Breast epithelium (tissue), 4 donors: ENCODE measurements around the gene FTCDNL1. TPM values are rescaled to one million over a fixed set of nuclear protein-coding genes. Genes with fewer than 3 reads are reported as not detected.

Source experiments
- DNase-seq, 2 donors: peaks; one replicate each; pipeline ENCODE4 v3.0.0-alpha.2; 2019; ENCODE audit warnings: low spot score in 2 of 2
- H3K27ac ChIP-seq, 2 donors: fragments of 200-600 bp; sonication (generic) in 1 of 2; one replicate each; pipeline ENCODE4 v1.5.1; 2016 to 2019; ENCODE audit warnings: mild to moderate bottlenecking in 1 of 2
- H3K27me3 ChIP-seq, 2 donors: fragments of 200-600 bp; sonication (generic) in 1 of 2; one replicate each; pipeline versions ENCODE4 v1.5.1 to v1.6.0; 2017 to 2019; ENCODE audit warnings: control low read depth in 1 of 2, mild to moderate bottlenecking in 1 of 2
- H3K36me3 ChIP-seq: fragments of 200-600 bp; one replicate; pipeline ENCODE4 v1.5.1; 2019
- H3K4me1 ChIP-seq, 2 donors: fragments of 200-600 bp; sonication (generic); one replicate each; pipeline ENCODE4 v1.5.1; 2016 to 2019; ENCODE audit warnings: control low read depth in 1 of 2
- H3K4me3 ChIP-seq, 3 donors: fragments of 200-600 bp; sonication (generic); 1 replicate in 2 of 3; 2 replicates in 1 of 3; pipeline ENCODE4 v1.5.1; 2016 to 2019; ENCODE audit warnings: mild to moderate bottlenecking in 3 of 3, moderate library complexity in 2 of 3
- H3K9me3 ChIP-seq, 2 donors: fragments of 200-600 bp; sonication (generic) in 1 of 2; one replicate each; pipeline ENCODE4 v1.5.1; 2016 to 2019; ENCODE audit warnings: control low read depth in 1 of 2
- CTCF ChIP-seq, 3 donors: fragments of 450-650 bp; IDR thresholded peaks; one replicate each; pipeline ENCODE4 v1.5.1; 2016 to 2017; ENCODE audit warnings: antibody characterized with exemption in 3 of 3, mild to moderate bottlenecking in 3 of 3, moderate library complexity in 3 of 3
- POLR2A ChIP-seq: fragments of 450-650 bp; IDR thresholded peaks from one replicate; pipeline ENCODE4 v1.6.1; 2016; ENCODE audit warnings: antibody characterized with exemption, mild to moderate bottlenecking, moderate library complexity
- POLR2AphosphoS5 ChIP-seq, 3 donors: sonication (generic); formaldehyde crosslinking; IDR thresholded peaks; one replicate each; pipeline ENCODE4 v1.6.1; 2017; ENCODE audit warnings: antibody characterized with exemption in 3 of 3
- intact Hi-C: fragments of 100-400 bp; cut with DNase I; formaldehyde crosslinking; loops from one replicate; pipeline ENCODE4 v1.15.1; 2023; ENCODE audit warnings: low total_unique reads
- total RNA-seq, 3 donors: library from RNA; depleted of rRNA; stranded (reverse); fragments of >200 nt; gene quantifications; one replicate each; pipeline ENCODE4 v1.1.0, GENCODE V29; 2016

FTCDNL1 gene
- total RNA-seq, 3 donors from 2014 or later: 3.7 to 5.9 (median 5.2) TPM

DNA sequence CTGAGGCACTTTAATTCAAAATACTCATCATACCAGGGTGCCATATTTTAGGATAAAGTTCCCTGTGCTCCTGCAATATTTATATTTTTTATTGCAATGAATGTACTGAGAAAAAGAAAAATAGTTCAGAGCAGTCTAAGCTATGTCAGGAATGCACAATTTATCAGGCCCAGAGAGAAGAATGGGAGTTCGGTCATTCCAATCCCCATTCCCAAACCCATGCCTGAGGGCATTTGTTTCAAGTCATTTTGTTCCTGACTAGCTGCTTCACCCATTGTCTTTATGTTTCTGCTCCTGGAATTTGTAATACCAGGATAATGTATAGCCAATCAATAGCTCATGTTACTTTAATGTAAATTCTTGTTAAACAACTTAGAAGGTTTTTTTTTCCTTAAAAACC lies 24.4 kb upstream of the FTCDNL1 start:
- Histone ChIP-seq H3K27me3 (no peaks in the 10 kb centered on the region), H3K27ac (no peak overlapping the region), H3K9me3 (peaks cover 14 to 17% of the 10 kb centered on the region in 2 donors), H3K4me1 (no peaks in the 10 kb centered on the region), H3K36me3 (no peaks in the 10 kb centered on the region), H3K4me3 (no peak overlapping the region)
- no peak for DNase-seq
- no peak for TF ChIP-seq CTCF (IDR thresholded peaks at IDR 0.05)
- TF ChIP-seq POLR2A: no peak
- TF ChIP-seq POLR2AphosphoS5 (IDR thresholded peaks at IDR 0.05): no peak
- intact Hi-C loops: no loop called here

DNA sequence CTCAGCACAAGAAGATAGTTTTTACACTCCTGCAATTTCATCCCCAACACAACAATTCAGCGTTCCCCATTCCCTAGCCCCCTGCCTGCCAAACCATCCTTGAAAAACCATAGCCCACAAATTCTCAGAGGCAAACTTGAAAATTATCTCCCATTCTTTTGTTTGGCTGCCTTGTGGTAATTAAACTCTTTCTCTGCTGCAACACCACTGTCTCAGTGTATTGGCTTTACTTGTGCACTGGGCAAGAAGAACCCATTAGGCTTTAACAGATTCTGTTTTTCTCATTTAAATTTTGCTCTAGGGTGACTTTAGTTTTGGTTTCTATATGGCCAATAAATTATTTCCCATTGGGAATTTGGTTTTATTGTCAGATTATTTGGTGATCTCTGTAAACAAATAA lies 23.2 kb upstream of the FTCDNL1 start:
- H3K36me3 ChIP-seq: no peaks in the 10 kb centered on the region
- H3K27me3 ChIP-seq: no peaks in the 10 kb centered on the region
- DNase-seq: no peak
- no peaks in the 10 kb centered on the region for H3K4me1 ChIP-seq
- H3K9me3 ChIP-seq: peaks cover 14 to 17% of the 10 kb centered on the region in 2 donors
- H3K27ac ChIP-seq: no peak overlapping the region
- no peak for TF ChIP-seq POLR2AphosphoS5 (IDR thresholded peaks at IDR 0.05)
- no peak for TF ChIP-seq CTCF (IDR thresholded peaks at IDR 0.05)
- TF ChIP-seq POLR2A: no peak
- no peak overlapping the region for H3K4me3 ChIP-seq
- intact Hi-C loops: loop anchor here (5.0 kb wide), 1 partner anchor 1482 kb away; no protein-coding TSS in a partner anchor

GRCh38 chr2:199870581-199870980 lies 19.6 kb upstream of the FTCDNL1 start:
- TF ChIP-seq POLR2AphosphoS5 (IDR thresholded peaks at IDR 0.05) (no peak), CTCF (IDR thresholded peaks at IDR 0.05) (no peak), POLR2A (no peak)
- Histone ChIP-seq H3K9me3 (peaks cover 11 to 14% of the 10 kb centered on the region in 2 donors), H3K27me3 (no peaks in the 10 kb centered on the region), H3K36me3 (no peaks in the 10 kb centered on the region), H3K4me3 (no peak overlapping the region), H3K4me1 (no peaks in the 10 kb centered on the region), H3K27ac (no peak overlapping the region)
- no peak for DNase-seq
- intact Hi-C loops: loop anchor here (5.0 kb wide), 1 partner anchor 1478 kb away; no protein-coding TSS in a partner anchor

DNA sequence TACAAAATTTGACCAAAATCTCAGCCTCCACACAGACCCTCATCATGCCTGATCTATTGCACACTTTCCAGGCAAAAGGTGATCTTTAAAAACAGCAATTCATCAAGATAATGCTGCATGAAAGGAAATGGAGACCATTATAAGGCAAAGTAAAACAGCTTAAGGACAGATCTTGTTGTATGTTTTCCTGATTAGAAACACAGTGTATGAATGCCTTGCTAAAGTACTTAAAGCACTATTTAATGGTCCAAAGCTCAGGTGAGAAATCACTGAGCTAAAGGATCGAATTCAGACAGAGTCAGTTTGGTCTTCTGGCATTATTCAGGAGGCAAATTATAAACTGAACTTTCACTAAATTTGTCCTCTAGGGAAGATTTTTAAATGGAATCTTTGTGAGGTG lies 18.7 kb upstream of the FTCDNL1 start:
- intact Hi-C loops: loop anchor here (5.0 kb wide), 1 partner anchor 1477 kb away; no protein-coding TSS in a partner anchor
- no peak for TF ChIP-seq POLR2AphosphoS5 (IDR thresholded peaks at IDR 0.05)
- TF ChIP-seq CTCF (IDR thresholded peaks at IDR 0.05): no peak
- TF ChIP-seq POLR2A: no peak
- Histone ChIP-seq H3K27me3 (no peaks in the 10 kb centered on the region), H3K9me3 (peaks cover 8 to 10% of the 10 kb centered on the region in 2 donors), H3K4me3 (no peak overlapping the region), H3K36me3 (no peaks in the 10 kb centered on the region), H3K4me1 (no peaks in the 10 kb centered on the region), H3K27ac (no peak overlapping the region)
- DNase-seq: no peak

GRCh38 chr2:199869227-199869541 lies 18.2 kb upstream of the FTCDNL1 start:
- Histone ChIP-seq H3K4me3 (no peak overlapping the region), H3K4me1 (no peaks in the 10 kb centered on the region), H3K36me3 (no peaks in the 10 kb centered on the region), H3K27me3 (no peaks in the 10 kb centered on the region), H3K27ac (no peak overlapping the region), H3K9me3 (peaks cover 3 to 6% of the 10 kb centered on the region in 2 donors)
- TF ChIP-seq POLR2AphosphoS5 (IDR thresholded peaks at IDR 0.05) (no peak), CTCF (IDR thresholded peaks at IDR 0.05) (no peak), POLR2A (no peak)
- DNase-seq: no peak
- intact Hi-C loops: no loop called here
